B cell (primary cell): ENCODE data around the gene RBM23. TPM values are rescaled to one million over a fixed set of nuclear protein-coding genes. Genes with fewer than 3 reads are reported as not detected.

Experiments
- ATAC-seq: fragments of 200-7000 bp; cut with Tn5 transposase; one replicate; pipeline ENCODE4 v1.10.0; 2021; ENCODE audit warnings: low read depth, mild to moderate bottlenecking, moderate number of reproducible peaks, moderate library complexity
- CTCF ChIA-PET: fragments of 350-600 bp; sonication (Branson Sonifier 250); formaldehyde crosslinking; loops from one replicate; lab custom pipeline; 2021; ENCODE audit warnings: antibody characterized with exemption, inconsistent platforms; lab: Charles Lee
- POLR2A ChIA-PET: fragments of 350-600 bp; sonication (Branson Sonifier 250); formaldehyde crosslinking; loops from one replicate; lab custom pipeline; 2021; ENCODE audit warnings: antibody characterized with exemption; lab: Charles Lee
- DNase-seq: peaks from one replicate; pipeline ENCODE4 v3.0.0; 2013
- H2AFZ ChIP-seq: 2 replicates; pipeline ENCODE4 v1.6.1; 2012; ENCODE audit warnings: mild to moderate bottlenecking, low read depth, low read length; ENCODE audit not compliant: insufficient read depth, poor library complexity, severe bottlenecking
- H3K27ac ChIP-seq, 2 donors: 1 replicate in 1 of 2; 2 replicates in 1 of 2; pipeline ENCODE4 v1.5.1; 2012 to 2013; ENCODE audit warnings: low read length in 2 of 2, mild to moderate bottlenecking in 2 of 2, moderate library complexity in 1 of 2
- H3K27me3 ChIP-seq, 4 experiments: fragments of 200-600 bp in 1 of 4; sonication (generic) in 1 of 4; replicated peaks in 1 of 4; 1 replicate in 2 of 4; 2 replicates in 2 of 4; pipeline versions ENCODE4 v1.6.1 to v1.7.0; 2013 to 2016; ENCODE audit warnings: low read length in 3 of 4, mild to moderate bottlenecking in 2 of 4, mixed read lengths in 1 of 4, moderate library complexity in 1 of 4; ENCODE audit not compliant: insufficient read depth in 4 of 4, control insufficient read depth in 3 of 4; ENCODE audit errors: control extremely low read depth in 1 of 4
- H3K36me3 ChIP-seq, 2 experiments: replicated peaks in 1 of 2; 1 replicate in 1 of 2; 2 replicates in 1 of 2; pipeline versions ENCODE4 v1.6.1 to v1.7.1; 2013; ENCODE audit warnings: low read length in 1 of 2; ENCODE audit not compliant: insufficient read depth in 2 of 2, control insufficient read depth in 1 of 2; ENCODE audit errors: control extremely low read depth in 1 of 2, extremely low read depth in 1 of 2
- H3K4me1 ChIP-seq, 2 donors: fragments of 200-600 bp in 1 of 2; sonication (generic) in 1 of 2; 1 replicate in 1 of 2; 2 replicates in 1 of 2; pipeline versions ENCODE4 v1.5.1 to v1.6.1; 2013 to 2017; ENCODE audit warnings: low read length in 2 of 2; ENCODE audit not compliant: control insufficient read depth in 2 of 2, insufficient read depth in 2 of 2
- H3K4me2 ChIP-seq: replicated peaks from 2 replicates; pipeline ENCODE3; 2012; ENCODE audit warnings: mild to moderate bottlenecking, low read depth, low read length; ENCODE audit not compliant: poor library complexity, severe bottlenecking
- H3K4me3 ChIP-seq, 5 experiments: fragments of 200-600 bp in 1 of 5; sonication (generic) in 1 of 5; 1 replicate in 3 of 5; 2 replicates in 2 of 5; pipeline versions ENCODE4 v1.5.1 to v1.7.0; 2011 to 2016; ENCODE audit warnings: low read length in 4 of 5, mild to moderate bottlenecking in 4 of 5, low read depth in 2 of 5, control low read depth in 1 of 5, moderate library complexity in 1 of 5; ENCODE audit not compliant: insufficient read depth in 1 of 5; ENCODE audit errors: control extremely low read depth in 1 of 5, extremely low read depth in 1 of 5
- H3K79me2 ChIP-seq: fragments of 200-600 bp; sonication (generic); one replicate; pipeline ENCODE4 v1.6.0; 2016; ENCODE audit warnings: low read length; ENCODE audit not compliant: control insufficient read depth, insufficient read depth
- H3K9ac ChIP-seq: fragments of 200-600 bp; sonication (generic); 2 replicates; pipeline ENCODE4 v1.6.1; 2017; ENCODE audit warnings: mild to moderate bottlenecking, low read length, moderate library complexity
- H3K9me3 ChIP-seq, 3 donors: one replicate each; pipeline versions ENCODE4 v1.6.1 to v1.7.1; 2013; ENCODE audit warnings: low read length in 2 of 3; ENCODE audit not compliant: control insufficient read depth in 2 of 3, insufficient read depth in 1 of 3; ENCODE audit errors: control extremely low read depth in 1 of 3
- H4K20me1 ChIP-seq: 2 replicates; pipeline ENCODE4 v1.6.0; 2012; ENCODE audit warnings: mild to moderate bottlenecking, low read length; ENCODE audit not compliant: insufficient read depth, control insufficient read depth, poor library complexity, severe bottlenecking
- H3K27ac Mint-ChIP-seq: one replicate; pipeline ENCODE4 v1.8.0; 2021; ENCODE audit warnings: mixed read lengths
- H3K27me3 Mint-ChIP-seq: one replicate; pipeline ENCODE4 v1.8.0; 2021; ENCODE audit warnings: mixed read lengths
- H3K4me1 Mint-ChIP-seq: one replicate; pipeline ENCODE4 v1.8.0; 2021; ENCODE audit warnings: mixed read lengths
- H3K4me3 Mint-ChIP-seq: one replicate; pipeline ENCODE4 v1.8.0; 2021; ENCODE audit warnings: mixed read lengths
- H3K9me3 Mint-ChIP-seq: one replicate; pipeline ENCODE4 v1.8.0; 2022; ENCODE audit warnings: mixed read lengths; ENCODE audit not compliant: insufficient read depth
- EZH2 ChIP-seq: IDR thresholded peaks from 2 replicates; pipeline ENCODE4 v1.6.1; 2012; ENCODE audit warnings: borderline replicate concordance, low read depth, mild to moderate bottlenecking, moderate library complexity, low read length; ENCODE audit not compliant: insufficient read depth, poor library complexity, severe bottlenecking
- WGBS: methylation state at CpG from one replicate; pipeline ENCODE4 v1.1.5; 2013; ENCODE audit warnings: missing lambda C conversion rate; ENCODE audit not compliant: insufficient coverage; 5-methylcytosine and 5-hydroxymethylcytosine counted together
- intact Hi-C: fragments of 100-400 bp; cut with micrococcal nuclease; formaldehyde crosslinking; loops from one replicate; pipeline ENCODE4 v1.10.0; 2022
- polyA plus RNA-seq: library from polyadenylated mRNA; depleted of rRNA; stranded (reverse); fragments of >200 nt; gene quantifications from 2 replicates; pipeline ENCODE4 v1.2.3, GENCODE V29; 2012
- total RNA-seq, 2 donors: library from RNA; stranded (reverse); fragments of 120-200 nt in 1 of 2; gene quantifications; 1 replicate in 1 of 2; 2 replicates in 1 of 2; pipeline versions ENCODE4 v1.2.3 to v1.2.4, GENCODE V29; 2013 to 2022
- TF ChIP-seq, protein P1 (sequence below): fragments of 200-600 bp; IDR thresholded peaks from one replicate; pipeline ENCODE4 v1.8.0; 2022; ENCODE audit warnings: antibody characterized with exemption, mild to moderate bottlenecking

The RBM23 gene
- total and polyA plus RNA-seq, 2 donors (not counting 1 experiment from before 2014, with no cell fraction given) = 60.7 to 165 TPM

DNA sequence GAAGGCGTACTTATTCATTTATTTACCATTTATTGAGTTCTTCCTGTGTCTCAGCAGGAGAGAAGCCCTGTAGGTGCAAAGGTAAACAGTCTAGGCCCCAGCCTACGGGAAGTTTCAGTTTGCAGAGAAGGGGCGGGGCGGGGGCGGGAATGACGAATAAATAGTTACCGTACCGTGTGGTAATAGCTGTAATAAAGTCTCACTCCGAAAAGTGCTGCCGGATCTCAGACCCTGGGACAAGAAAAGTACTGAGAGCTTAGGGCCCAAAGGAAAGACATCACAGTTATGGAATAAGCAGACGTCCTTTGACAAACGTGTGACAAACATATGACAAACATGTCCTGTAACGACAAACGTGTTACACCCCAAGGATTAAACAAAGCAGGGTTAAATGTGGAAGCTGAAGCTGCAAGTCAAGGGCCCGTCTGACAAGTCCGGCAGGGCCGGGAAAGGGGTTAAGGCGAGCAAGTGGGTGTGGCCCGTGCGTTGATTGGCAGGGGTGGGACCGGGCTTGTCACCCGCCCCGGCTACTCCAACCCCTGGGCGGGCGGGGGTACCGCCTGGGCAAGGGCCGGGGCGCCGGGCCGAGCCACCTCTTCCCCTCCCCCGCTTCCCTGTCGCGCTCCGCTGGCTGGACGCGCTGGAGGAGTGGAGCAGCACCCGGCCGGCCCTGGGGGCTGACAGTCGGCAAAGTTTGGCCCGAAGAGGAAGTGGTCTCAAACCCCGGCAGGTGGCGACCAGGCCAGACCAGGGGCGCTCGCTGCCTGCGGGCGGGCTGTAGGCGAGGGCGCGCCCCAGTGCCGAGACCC, 47.5 kb downstream of the RBM23 start, which contains the start of gene LRP10:
Gene LRP10, plus strand, starts transcription at position 517 of the 809 bp plus-strand sequence. CDS start 564 bp downstream, outside the sequence.
- H4K20me1 ChIP-seq = peaks cover 31% of the 10 kb centered on the region
- ChIA-PET CTCF (interaction anchor here (0.5 to 7.9 kb wide), 30 partner anchors 9 to 486 kb away, joined by 3 to 111 read pairs (median 6); partner anchors contain the start of genes AJUBA, CDH24, DAD1 and HAUS4), POLR2A (interaction anchor here (0.6 to 4.6 kb wide), 13 partner anchors 10 to 117 kb away, joined by 3 to 61 read pairs (median 4); partner anchors contain the start of genes OXA1L and REM2)
- peak; percentile 81 for ATAC-seq
- H3K79me2 ChIP-seq = peaks cover 42% of the 10 kb centered on the region
- H3K9ac ChIP-seq = peak within 1 kb of the TSS; percentile 96
- WGBS = under 1% methylated on average over 48 of the region's 50 CpGs
- peak within 1 kb of the TSS; percentile 83 to 97 (median 92) for H3K4me3 ChIP-seq
- H3K4me1 Mint-ChIP-seq = peaks cover 34% of the 10 kb centered on the region
- no peaks in the 10 kb centered on the region for H3K9me3 Mint-ChIP-seq
- no peaks in the 10 kb centered on the region for H3K9me3 ChIP-seq
- peak within 1 kb of the TSS; percentile 84 to 88 for H3K27ac ChIP-seq
- H3K27ac Mint-ChIP-seq = peak within 1 kb of the TSS; percentile 98
- peak within 1 kb of the TSS; percentile 76 for H2AFZ ChIP-seq
- H3K27me3 ChIP-seq = no peaks in the 10 kb centered on the region
- peak within 1 kb of the TSS; percentile 85 for H3K4me2 ChIP-seq
- intact Hi-C loops = loop anchor here (1.0 to 5.0 kb wide), 10 partner anchors 17 to 315 kb away; partner anchors contain the start of genes AJUBA, DAD1 and RBM23
- TF ChIP-seq, protein P1, sequence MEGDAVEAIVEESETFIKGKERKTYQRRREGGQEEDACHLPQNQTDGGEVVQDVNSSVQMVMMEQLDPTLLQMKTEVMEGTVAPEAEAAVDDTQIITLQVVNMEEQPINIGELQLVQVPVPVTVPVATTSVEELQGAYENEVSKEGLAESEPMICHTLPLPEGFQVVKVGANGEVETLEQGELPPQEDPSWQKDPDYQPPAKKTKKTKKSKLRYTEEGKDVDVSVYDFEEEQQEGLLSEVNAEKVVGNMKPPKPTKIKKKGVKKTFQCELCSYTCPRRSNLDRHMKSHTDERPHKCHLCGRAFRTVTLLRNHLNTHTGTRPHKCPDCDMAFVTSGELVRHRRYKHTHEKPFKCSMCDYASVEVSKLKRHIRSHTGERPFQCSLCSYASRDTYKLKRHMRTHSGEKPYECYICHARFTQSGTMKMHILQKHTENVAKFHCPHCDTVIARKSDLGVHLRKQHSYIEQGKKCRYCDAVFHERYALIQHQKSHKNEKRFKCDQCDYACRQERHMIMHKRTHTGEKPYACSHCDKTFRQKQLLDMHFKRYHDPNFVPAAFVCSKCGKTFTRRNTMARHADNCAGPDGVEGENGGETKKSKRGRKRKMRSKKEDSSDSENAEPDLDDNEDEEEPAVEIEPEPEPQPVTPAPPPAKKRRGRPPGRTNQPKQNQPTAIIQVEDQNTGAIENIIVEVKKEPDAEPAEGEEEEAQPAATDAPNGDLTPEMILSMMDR = no peak
- no peak for TF ChIP-seq EZH2
- peak; percentile 88 for DNase-seq
- H3K4me1 ChIP-seq = peaks cover 19 to 35% of the 10 kb centered on the region in 2 donors
- peak within 1 kb of the TSS; percentile 96 for H3K4me3 Mint-ChIP-seq
- H3K36me3 ChIP-seq = peaks cover 2 to 35% of the 10 kb centered on the region in 2 experiments
- H3K27me3 Mint-ChIP-seq = no peaks in the 10 kb centered on the region
